Measurements from ENCODE around the gene TAS2R42.

TAS2R42 gene

DNA sequence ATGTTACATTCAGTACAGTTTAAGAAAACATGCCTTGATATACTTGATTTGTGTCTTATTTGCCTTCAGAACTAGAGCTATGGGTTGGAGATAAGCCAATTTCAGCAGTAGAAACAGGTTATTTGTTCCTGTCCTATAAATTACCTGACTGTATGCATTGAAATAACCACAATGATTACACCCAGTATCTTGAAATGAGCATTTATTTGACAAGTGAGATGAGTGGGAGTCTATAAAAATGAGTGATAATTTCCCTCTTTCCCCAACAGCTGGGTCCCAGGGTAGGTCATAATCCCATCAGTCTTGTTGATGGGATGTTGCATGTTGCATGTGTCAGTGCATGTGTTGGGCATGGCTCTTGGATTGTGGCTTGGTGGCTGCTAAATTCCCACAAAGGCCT lies 3.7 kb downstream of the TAS2R42 start:
- no peak overlapping the region for H3K4me3 ChIP-seq (ENCODE audit: low read depth, low read length)
- TF ChIP-seq, protein P1, sequence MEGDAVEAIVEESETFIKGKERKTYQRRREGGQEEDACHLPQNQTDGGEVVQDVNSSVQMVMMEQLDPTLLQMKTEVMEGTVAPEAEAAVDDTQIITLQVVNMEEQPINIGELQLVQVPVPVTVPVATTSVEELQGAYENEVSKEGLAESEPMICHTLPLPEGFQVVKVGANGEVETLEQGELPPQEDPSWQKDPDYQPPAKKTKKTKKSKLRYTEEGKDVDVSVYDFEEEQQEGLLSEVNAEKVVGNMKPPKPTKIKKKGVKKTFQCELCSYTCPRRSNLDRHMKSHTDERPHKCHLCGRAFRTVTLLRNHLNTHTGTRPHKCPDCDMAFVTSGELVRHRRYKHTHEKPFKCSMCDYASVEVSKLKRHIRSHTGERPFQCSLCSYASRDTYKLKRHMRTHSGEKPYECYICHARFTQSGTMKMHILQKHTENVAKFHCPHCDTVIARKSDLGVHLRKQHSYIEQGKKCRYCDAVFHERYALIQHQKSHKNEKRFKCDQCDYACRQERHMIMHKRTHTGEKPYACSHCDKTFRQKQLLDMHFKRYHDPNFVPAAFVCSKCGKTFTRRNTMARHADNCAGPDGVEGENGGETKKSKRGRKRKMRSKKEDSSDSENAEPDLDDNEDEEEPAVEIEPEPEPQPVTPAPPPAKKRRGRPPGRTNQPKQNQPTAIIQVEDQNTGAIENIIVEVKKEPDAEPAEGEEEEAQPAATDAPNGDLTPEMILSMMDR (IDR thresholded peaks at IDR 0.05; ENCODE audit: low read depth, low read length) = no peak

DNA sequence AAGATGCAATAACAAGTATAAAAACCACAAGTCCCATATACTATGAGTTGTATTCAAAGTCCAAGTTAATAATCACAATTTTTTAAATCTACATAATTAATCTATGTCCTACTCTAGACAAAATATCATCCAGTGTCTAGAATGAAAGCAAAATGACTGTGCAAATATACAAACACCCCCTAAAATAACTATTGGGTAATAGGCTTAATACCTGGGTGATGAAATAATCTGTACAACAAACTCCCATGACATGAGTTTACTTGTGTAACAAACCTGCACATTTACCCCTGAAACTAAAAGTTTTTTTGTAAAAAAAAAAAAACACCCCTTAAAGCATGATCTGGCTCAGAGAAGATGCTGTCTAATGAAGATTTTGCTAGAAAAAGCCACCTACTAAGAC lies 4.2 kb downstream of the TAS2R42 start:
- TF ChIP-seq, protein P1 (IDR thresholded peaks at IDR 0.05; ENCODE audit: low read depth, low read length) = no peak
- H3K4me3 ChIP-seq (ENCODE audit: low read depth, low read length) = no peak overlapping the region

DNA sequence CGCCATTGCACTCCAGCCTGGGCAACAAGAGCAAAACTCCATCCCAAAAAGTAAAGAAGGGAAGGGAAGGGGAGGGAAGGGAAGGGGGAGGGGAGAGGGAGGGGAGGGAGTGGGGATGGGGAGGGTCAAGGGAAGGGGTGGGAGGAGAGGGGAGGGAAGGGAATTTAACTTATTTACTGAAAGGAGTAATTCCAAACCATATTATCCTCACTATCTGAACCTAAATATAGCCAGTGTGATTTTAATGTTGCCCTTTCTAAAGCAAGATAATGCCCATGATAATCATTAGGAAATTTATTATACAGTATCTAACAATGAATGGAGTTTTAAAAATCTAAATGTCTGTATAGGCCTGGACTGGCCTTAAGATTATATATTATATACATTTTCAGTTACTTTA lies 8.5 kb downstream of the TAS2R42 start:
- H3K4me3 ChIP-seq (ENCODE audit: low read depth, low read length) = no peak overlapping the region
- TF ChIP-seq, protein P1 (IDR thresholded peaks at IDR 0.05; ENCODE audit: low read depth, low read length) = no peak

DNA sequence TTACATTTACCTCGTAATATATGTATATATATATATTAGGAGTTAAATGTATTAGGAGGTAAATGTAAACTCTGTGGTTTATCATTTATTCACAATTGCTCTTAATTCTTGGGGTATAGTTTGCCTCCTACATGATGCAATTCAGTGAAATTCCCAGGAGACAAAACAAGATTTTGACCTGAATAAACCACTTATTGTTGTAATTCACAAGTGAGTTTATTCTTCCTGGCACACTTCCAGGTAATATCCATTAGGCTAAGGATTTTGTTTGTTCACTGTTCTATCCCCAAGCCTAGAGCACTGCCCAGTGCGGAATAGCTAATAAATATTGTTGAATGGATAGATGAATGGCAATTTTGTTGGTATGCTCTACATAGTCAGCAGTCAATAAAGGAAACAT lies 12.7 kb downstream of the TAS2R42 start:
- TF ChIP-seq, protein P1 (IDR thresholded peaks at IDR 0.05; ENCODE audit: low read depth, low read length) = no peak
- no peak overlapping the region for H3K4me3 ChIP-seq (ENCODE audit: low read depth, low read length)

DNA sequence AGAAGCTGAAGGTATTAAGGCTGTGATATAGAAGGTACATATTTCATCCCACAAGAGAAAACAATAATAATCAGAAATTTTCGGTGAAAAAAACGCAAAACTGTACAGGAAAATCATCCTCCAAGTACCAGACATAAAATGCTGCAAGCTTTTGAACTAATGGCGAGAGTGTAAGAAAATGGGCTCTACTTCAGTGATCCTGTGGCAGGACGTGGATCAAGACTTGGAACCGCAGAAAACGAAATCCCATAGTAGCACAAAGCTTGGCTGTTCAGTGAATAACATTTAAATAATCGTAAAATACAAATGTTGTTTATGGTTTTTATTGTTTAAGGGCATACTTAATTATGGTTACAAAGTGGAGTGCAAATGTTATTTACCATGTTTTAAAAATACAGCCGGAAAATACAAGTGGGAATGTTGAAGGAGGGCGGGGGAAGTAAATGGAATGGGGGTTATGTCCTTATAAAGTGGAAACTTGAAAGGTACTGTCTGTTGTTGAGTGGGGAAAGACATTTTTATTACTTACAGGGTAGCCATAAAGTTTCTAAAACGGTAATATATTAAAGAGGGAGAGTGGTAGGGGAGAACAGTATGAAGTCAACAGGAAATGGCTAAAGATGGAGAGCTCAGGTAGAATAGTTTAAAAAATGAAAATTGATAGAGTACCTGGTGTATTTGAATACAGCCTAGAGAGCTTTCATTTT lies 14.6 kb downstream of the TAS2R42 start:
- TF ChIP-seq, protein P1 (IDR thresholded peaks at IDR 0.05; ENCODE audit: low read depth, low read length) = no peak
- peak overlapping the region; percentile 68 for H3K4me3 ChIP-seq (ENCODE audit: low read depth, low read length)

DNA sequence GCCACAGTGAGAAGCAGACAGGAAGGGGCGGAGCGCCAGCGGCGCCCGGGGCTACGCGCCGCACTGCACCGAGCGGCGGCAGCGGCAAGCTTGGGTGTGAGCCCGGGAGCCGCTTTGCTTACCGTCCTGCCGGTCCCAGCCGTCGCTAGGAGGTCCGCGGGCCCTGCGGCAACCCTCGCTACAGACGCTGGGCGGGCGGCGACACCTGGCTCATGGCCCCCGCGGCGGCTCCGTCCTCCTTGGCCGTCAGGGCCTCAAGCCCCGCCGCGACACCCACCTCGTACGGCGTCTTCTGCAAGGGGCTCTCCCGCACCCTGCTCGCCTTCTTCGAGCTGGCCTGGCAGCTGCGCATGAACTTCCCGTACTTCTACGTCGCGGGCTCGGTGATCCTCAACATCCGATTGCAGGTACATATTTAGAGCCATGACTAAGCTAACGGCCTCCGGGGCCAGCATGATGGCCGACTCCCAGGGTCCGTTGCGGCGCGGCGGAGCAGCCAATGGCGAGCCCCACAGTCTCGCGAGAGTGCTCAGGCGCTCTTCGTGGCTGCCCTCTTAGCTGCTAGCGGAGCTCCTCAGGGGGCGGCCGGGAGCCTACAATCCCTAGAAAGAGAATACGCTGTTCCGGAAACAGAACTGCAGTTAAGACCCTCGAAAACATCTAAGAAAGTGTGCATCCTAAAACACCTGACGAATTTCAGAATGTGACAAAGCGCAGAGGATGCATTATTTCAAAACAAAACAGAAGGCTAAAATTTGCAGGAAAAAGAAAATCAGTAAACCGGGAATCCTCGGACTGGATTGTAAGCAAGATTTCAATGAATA lies 15.4 kb downstream of the TAS2R42 start, which contains the start of gene SMIM10L1:
Gene SMIM10L1, plus strand, starts transcription at position 50 of the 824 bp plus-strand sequence. Its CDS starts 163 bp downstream, at position 213.
- TF ChIP-seq, protein P1 (IDR thresholded peaks at IDR 0.05; ENCODE audit: low read depth, low read length) = no peak
- peak within 1 kb of the TSS; percentile 68 for H3K4me3 ChIP-seq (ENCODE audit: low read depth, low read length)

DNA sequence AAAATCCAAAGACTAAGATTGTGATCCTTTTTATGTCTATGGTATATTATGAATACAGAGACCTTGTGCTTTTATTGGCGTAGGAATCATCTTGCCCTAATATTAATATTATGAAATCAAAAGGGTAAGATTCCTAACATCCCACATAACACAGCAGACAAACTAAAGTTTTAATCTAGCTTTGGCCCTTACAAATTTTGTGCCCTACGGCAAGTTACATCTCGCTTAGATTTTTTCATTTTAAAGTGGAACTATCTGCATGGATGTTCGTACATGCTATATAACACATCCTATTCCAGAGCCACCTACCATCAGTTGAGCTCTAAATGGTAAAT lies 16.0 kb downstream of the TAS2R42 start:
- peak overlapping the region; percentile 68 for H3K4me3 ChIP-seq (ENCODE audit: low read depth, low read length)
- TF ChIP-seq, protein P1 (IDR thresholded peaks at IDR 0.05; ENCODE audit: low read depth, low read length) = no peak
